DOHH2 (cell line): Measurements from ENCODE around the gene SLC44A1.

Source experiments
- H3F3A ChIP-seq: fragments of 200-600 bp; sonication (generic), shearing (Covaris generic); 2 replicates; pipeline ENCODE4 v1.6.0; 2016; ENCODE audit warnings: antibody characterized with exemption, mild to moderate bottlenecking; ENCODE audit not compliant: control insufficient read depth, insufficient read depth
- H3K27ac ChIP-seq: fragments of 200-600 bp; sonication (generic); 2 replicates; pipeline ENCODE4 v1.5.1; 2014; ENCODE audit warnings: low read depth, mild to moderate bottlenecking, low read length, moderate library complexity
- H3K27me3 ChIP-seq: fragments of 200-600 bp; sonication (generic); 2 replicates; pipeline ENCODE4 v1.6.1; 2014; ENCODE audit warnings: mild to moderate bottlenecking, low read length, mixed read lengths; ENCODE audit not compliant: control insufficient read depth
- H3K36me3 ChIP-seq: fragments of 200-600 bp; sonication (generic); 2 replicates; pipeline ENCODE4 v1.6.1; 2014; ENCODE audit warnings: mild to moderate bottlenecking, low read length, moderate library complexity, mixed read lengths; ENCODE audit not compliant: control insufficient read depth
- H3K4me1 ChIP-seq: fragments of 200-600 bp; sonication (generic); 2 replicates; pipeline ENCODE4 v1.6.1; 2014; ENCODE audit warnings: mild to moderate bottlenecking, low read length, mixed read lengths; ENCODE audit not compliant: control insufficient read depth
- H3K4me2 ChIP-seq: fragments of 200-600 bp; sonication (generic); 2 replicates; pipeline ENCODE4 v1.6.0; 2014; ENCODE audit warnings: mild to moderate bottlenecking, low read length, moderate library complexity
- H3K4me3 ChIP-seq: fragments of 200-600 bp; sonication (generic); 2 replicates; pipeline ENCODE4 v1.5.1; 2014; ENCODE audit warnings: mild to moderate bottlenecking, low read length, mixed read lengths
- H3K79me2 ChIP-seq: fragments of 200-600 bp; sonication (generic); 2 replicates; pipeline ENCODE4 v1.6.1; 2014; ENCODE audit warnings: mild to moderate bottlenecking, low read length, mixed read lengths; ENCODE audit not compliant: control insufficient read depth
- H3K9me2 ChIP-seq: fragments of 200-600 bp; sonication (generic); replicated peaks from 2 replicates; pipeline ENCODE4 v1.6.1; 2014; ENCODE audit warnings: mild to moderate bottlenecking, low read length, mixed read lengths; ENCODE audit not compliant: control insufficient read depth
- H3K9me3 ChIP-seq: fragments of 200-600 bp; sonication (generic); 2 replicates; pipeline ENCODE4 v1.6.1; 2014; ENCODE audit warnings: antibody characterized with exemption, low read length, mixed read lengths; ENCODE audit not compliant: control insufficient read depth, insufficient read depth
- H4K20me1 ChIP-seq: fragments of 200-600 bp; sonication (generic); 2 replicates; pipeline ENCODE4 v1.6.0; 2014; ENCODE audit warnings: low read depth, mild to moderate bottlenecking, antibody characterized with exemption, low read length, moderate library complexity; ENCODE audit not compliant: control insufficient read depth, insufficient read depth
- EZH2phosphoT487 ChIP-seq: fragments of 200-600 bp; sonication (generic); IDR thresholded peaks from 2 replicates; pipeline ENCODE4 v1.6.1; 2017; ENCODE audit warnings: borderline replicate concordance, mild to moderate bottlenecking, antibody characterized with exemption, low read length, moderate library complexity, mixed read lengths
- TF ChIP-seq, protein P1 (sequence below): fragments of 200-600 bp; sonication (generic); IDR thresholded peaks from one replicate; pipeline ENCODE4 v1.5.1; 2014; ENCODE audit warnings: antibody characterized with exemption, mild to moderate bottlenecking, low read depth, low read length; ENCODE audit not compliant: poor library complexity, severe bottlenecking

The SLC44A1 gene

DNA sequence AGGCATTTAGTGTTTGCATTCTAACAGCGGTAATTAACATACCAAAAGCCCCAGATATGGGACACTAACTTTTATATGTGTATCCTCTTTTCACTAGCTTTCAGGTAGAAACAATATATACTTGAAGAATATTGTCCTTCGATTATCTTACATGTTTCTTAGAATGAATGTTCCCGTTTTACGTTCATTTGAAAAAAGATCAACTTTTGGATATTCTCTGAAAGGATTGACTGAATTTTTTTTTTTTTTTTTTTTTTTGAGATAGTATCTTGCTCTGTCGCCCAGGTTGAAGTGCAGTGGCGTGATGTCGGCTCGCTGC lies 171.2 kb downstream of the SLC44A1 start:
- Histone ChIP-seq H3K4me3 (no peak overlapping the region), H3K9me3 (no peaks in the 10 kb centered on the region), H3K4me1 (0 out of 2 replicates have a peak, but pooled peaks cover 3% of the 10 kb centered on the region), H3K27ac (no peak overlapping the region), H3F3A (no peaks in the 10 kb centered on the region), H4K20me1 (no peaks in the 10 kb centered on the region), H3K27me3 (0 out of 2 replicates have a peak, but pooled peaks cover 3% of the 10 kb centered on the region), H3K9me2 (no peaks in the 10 kb centered on the region), H3K4me2 (no peak overlapping the region), H3K36me3 (no peaks in the 10 kb centered on the region), H3K79me2 (no peaks in the 10 kb centered on the region)
- TF ChIP-seq, protein P1, sequence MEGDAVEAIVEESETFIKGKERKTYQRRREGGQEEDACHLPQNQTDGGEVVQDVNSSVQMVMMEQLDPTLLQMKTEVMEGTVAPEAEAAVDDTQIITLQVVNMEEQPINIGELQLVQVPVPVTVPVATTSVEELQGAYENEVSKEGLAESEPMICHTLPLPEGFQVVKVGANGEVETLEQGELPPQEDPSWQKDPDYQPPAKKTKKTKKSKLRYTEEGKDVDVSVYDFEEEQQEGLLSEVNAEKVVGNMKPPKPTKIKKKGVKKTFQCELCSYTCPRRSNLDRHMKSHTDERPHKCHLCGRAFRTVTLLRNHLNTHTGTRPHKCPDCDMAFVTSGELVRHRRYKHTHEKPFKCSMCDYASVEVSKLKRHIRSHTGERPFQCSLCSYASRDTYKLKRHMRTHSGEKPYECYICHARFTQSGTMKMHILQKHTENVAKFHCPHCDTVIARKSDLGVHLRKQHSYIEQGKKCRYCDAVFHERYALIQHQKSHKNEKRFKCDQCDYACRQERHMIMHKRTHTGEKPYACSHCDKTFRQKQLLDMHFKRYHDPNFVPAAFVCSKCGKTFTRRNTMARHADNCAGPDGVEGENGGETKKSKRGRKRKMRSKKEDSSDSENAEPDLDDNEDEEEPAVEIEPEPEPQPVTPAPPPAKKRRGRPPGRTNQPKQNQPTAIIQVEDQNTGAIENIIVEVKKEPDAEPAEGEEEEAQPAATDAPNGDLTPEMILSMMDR: peak; percentile 7
- TF ChIP-seq EZH2phosphoT487: no peak

DNA sequence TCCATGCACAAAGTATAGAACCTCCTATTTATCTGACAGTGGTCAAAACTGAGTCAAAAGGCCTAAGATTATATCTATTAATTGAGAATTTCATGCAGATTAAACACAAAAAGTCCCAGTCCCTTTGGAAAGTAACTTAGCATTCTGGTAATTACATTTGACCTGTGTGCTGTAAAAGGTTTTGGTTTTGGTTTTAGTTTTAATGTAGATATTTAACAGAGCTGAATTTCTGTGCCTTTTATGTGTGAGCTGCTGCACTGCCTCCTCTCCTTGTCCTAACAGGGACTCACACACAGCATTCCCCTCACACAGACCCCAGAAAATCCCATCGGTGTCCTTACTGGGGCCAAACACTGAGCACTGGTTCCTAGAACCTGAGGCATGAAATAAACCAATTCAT lies 172.4 kb downstream of the SLC44A1 start:
- Histone ChIP-seq H3F3A (no peaks in the 10 kb centered on the region), H3K4me1 (0 out of 2 replicates have a peak, but pooled peaks cover 3% of the 10 kb centered on the region), H3K9me3 (no peaks in the 10 kb centered on the region), H3K27ac (no peak overlapping the region), H3K4me3 (no peak overlapping the region), H4K20me1 (no peaks in the 10 kb centered on the region), H3K36me3 (no peaks in the 10 kb centered on the region), H3K79me2 (no peaks in the 10 kb centered on the region), H3K4me2 (no peak overlapping the region), H3K27me3 (0 out of 2 replicates have a peak, but pooled peaks cover 3% of the 10 kb centered on the region), H3K9me2 (no peaks in the 10 kb centered on the region)
- no peak for TF ChIP-seq EZH2phosphoT487
- TF ChIP-seq, protein P1: no peak

DNA sequence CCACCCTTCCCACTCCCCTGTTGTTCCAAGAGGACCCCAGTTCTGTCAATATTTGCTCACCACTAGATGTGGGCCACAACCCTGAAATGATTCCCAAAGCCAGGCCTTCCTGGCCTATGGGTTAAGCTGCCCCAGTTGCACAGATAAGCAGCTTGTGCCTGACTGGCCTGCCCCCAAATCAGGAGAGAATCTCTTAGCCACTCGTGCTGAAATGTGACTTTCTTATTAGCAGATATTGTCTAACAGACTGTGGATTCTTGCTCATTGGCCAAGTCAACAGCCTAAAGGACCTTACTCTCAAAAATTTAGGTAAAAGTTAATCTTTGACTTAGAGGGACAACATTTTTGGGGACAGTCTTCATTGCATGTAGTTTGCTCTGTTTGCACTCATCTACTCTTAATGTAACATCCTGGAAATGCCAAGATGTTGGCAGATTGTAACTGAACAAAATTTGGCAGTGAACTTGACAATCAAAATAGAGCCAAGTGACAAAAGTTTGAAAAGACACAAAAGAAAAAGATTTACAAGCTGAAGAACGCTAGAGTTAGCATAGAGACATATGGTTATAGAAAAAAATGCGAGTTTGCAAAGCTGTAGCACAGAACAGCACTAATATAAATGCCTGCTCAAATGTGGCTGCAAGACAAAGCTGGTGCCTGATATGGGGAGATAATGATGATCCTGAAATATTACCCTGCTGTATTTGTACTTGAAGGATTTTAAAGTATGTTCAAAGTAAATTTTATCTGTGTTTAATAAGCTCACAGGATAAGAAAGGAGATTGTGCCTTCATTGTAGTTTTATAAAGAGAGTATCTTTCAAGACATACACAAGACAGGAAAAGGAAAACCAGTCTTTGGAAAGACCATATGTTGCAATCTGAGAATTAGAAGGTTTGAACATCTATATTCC lies 174.4 kb downstream of the SLC44A1 start:
- no peak overlapping the region for H3K4me2 ChIP-seq
- 0 out of 2 replicates have a peak, but pooled peaks cover 3% of the 10 kb centered on the region for H3K4me1 ChIP-seq
- H3K36me3 ChIP-seq: no peaks in the 10 kb centered on the region
- H3K79me2 ChIP-seq: no peaks in the 10 kb centered on the region
- no peak overlapping the region for H3K27ac ChIP-seq
- H3K4me3 ChIP-seq: no peak overlapping the region
- TF ChIP-seq, protein P1: no peak
- no peak for TF ChIP-seq EZH2phosphoT487
- 0 out of 2 replicates have a peak, but pooled peaks cover 3% of the 10 kb centered on the region for H3K27me3 ChIP-seq
- H3K9me3 ChIP-seq: no peaks in the 10 kb centered on the region
- H3K9me2 ChIP-seq: no peaks in the 10 kb centered on the region
- H3F3A ChIP-seq: no peaks in the 10 kb centered on the region
- H4K20me1 ChIP-seq: no peaks in the 10 kb centered on the region
